ENCODE measurements around the gene FAM181A. TPM values are rescaled to one million over a fixed set of nuclear protein-coding genes. Genes with fewer than 3 reads are reported as not detected.

Gene FAM181A
- total RNA-seq, 1 experiment from 2014 or later, result not detected

DNA sequence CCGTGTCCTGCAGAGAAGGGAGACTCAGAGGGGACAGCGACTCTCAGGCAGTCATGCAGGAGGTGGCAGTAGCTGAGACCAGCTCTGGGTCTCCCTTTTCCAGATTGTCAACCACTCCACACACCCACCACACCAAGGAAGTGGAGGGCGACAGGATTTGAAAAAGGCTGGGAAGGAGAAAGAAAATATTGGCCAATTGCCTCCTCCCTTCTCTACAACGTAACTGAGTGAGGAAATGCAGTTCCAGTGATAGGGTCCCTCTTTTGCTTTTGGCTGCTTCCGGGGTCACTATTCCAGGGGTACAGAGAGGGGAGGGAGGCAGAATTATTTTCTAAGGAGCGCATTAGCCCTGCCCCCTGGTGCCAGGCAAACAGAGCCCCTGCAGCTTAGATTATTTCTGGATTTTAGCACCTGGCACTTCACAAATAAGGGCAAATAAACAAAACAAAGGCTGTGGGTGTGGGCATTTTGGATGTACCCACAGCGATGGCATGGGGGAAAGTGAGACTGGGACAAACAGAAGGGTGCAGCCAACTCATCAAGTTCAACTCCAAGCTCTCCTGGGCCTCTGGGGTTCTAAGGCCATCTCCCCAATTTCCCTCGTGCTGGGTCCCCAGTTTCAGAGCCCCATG is 28.8 kb downstream of the FAM181A start:
- TF ChIP-seq, protein P1, sequence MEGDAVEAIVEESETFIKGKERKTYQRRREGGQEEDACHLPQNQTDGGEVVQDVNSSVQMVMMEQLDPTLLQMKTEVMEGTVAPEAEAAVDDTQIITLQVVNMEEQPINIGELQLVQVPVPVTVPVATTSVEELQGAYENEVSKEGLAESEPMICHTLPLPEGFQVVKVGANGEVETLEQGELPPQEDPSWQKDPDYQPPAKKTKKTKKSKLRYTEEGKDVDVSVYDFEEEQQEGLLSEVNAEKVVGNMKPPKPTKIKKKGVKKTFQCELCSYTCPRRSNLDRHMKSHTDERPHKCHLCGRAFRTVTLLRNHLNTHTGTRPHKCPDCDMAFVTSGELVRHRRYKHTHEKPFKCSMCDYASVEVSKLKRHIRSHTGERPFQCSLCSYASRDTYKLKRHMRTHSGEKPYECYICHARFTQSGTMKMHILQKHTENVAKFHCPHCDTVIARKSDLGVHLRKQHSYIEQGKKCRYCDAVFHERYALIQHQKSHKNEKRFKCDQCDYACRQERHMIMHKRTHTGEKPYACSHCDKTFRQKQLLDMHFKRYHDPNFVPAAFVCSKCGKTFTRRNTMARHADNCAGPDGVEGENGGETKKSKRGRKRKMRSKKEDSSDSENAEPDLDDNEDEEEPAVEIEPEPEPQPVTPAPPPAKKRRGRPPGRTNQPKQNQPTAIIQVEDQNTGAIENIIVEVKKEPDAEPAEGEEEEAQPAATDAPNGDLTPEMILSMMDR (IDR thresholded peaks at IDR 0.05; ENCODE audit: unreplicated experiment), result no peak
- DNase-seq, result no peak
- BruUV-seq (replicated peaks), result no TSS peak
- H3K27ac Mint-ChIP-seq (ENCODE audit: unreplicated experiment), result no peak overlapping the region
- H3K27me3 Mint-ChIP-seq (ENCODE audit: unreplicated experiment), result no peaks in the 10 kb centered on the region
- H3K9me3 Mint-ChIP-seq (ENCODE audit: low read depth, unreplicated experiment), result no peaks in the 10 kb centered on the region
- H3K4me3 Mint-ChIP-seq (ENCODE audit: low read depth, unreplicated experiment), result no peak overlapping the region
- peaks cover 46% of the 10 kb centered on the region for H3K4me1 Mint-ChIP-seq (ENCODE audit: low read depth, unreplicated experiment)
- CTCF ChIA-PET, result no interaction called here
- intact Hi-C loops (cut with micrococcal nuclease; ENCODE audit: unreplicated experiment), result no loop called here
- peaks cover 16% of the 10 kb centered on the region for H3K36me3 Mint-ChIP-seq (ENCODE audit: insufficient read depth, unreplicated experiment)

DNA sequence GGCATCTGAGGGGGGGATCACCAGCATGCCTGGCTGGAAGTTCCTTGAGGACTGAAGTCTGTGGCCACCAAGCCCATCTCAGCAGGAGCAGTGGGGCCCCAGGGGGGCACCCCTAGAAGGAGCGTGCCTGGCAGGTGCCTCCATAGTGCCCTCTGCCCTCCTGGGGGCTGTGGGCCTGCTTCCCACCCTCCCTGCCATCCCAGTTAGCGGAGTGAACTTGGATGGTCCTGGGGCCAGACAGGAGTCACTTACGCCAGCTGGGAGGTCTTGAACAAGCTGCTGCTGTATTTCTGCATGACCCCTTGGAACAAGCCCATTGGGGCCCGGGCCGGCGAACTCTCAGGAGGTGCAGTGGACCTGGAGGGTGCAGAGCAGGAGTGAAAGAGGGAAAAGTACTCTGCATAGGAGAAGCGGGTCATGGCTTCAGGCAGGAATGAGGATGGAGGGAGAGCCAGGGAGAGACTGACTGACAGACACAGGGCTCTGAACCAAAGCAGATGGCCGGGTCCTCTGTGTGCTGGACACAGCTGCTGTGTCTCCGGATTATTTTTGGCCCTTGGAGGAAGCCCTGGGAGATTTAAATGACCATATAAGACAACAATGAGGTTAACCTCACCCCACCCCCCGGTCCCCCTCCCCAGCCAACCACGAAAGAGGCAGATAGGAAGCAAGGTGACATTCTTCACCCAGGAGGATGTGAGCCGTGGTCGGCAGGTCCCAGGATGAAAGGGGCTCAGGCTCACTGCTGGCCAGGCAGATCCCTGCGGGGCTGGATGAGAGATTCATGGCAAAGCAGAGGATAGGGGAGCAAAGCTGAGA is 29.6 kb downstream of the FAM181A start:
- H3K9me3 Mint-ChIP-seq (ENCODE audit: low read depth, unreplicated experiment), result no peaks in the 10 kb centered on the region

DNA sequence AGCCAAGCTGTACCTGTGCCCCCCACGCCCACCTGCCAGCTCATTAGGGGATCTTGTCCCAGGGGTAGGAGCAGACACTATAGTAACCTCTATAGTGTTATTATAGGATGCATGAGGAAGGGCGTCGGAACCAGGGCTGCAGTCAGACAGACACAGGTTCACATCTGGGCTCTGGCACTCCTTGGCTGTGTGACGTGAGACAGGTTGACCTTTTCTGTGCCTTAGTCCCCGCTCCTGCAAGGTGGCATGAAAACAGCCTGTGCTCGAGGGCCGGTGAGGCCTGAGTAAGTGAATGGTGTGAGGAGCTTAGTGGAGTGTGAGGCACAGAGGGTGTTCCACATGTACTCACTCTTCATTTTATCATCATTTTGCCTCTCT is 30.2 kb downstream of the FAM181A start:
- CTCF ChIA-PET, result interaction anchor here (0.6 kb wide), 1 partner anchor 17 kb away, joined by 3 read pairs; no protein-coding TSS in a partner anchor
- Mint-ChIP-seq H3K27me3 (ENCODE audit: unreplicated experiment) (no peaks in the 10 kb centered on the region), H3K4me3 (ENCODE audit: low read depth, unreplicated experiment) (no peak overlapping the region), H3K4me1 (ENCODE audit: low read depth, unreplicated experiment) (peaks cover 56% of the 10 kb centered on the region), H3K9me3 (ENCODE audit: low read depth, unreplicated experiment) (no peaks in the 10 kb centered on the region), H3K27ac (ENCODE audit: unreplicated experiment) (no peak overlapping the region), H3K36me3 (ENCODE audit: insufficient read depth, unreplicated experiment) (peaks cover 16% of the 10 kb centered on the region)
- BruUV-seq (replicated peaks), result no TSS peak
- intact Hi-C loops (cut with micrococcal nuclease; ENCODE audit: unreplicated experiment), result no loop called here
- no peak for DNase-seq
- TF ChIP-seq, protein P1 (IDR thresholded peaks at IDR 0.05; ENCODE audit: unreplicated experiment), result no peak

More for the DNA sequence above, 29.6 kb downstream of the FAM181A start:
- Mint-ChIP-seq H3K4me1 (ENCODE audit: low read depth, unreplicated experiment) (peaks cover 54% of the 10 kb centered on the region), H3K4me3 (ENCODE audit: low read depth, unreplicated experiment) (no peak overlapping the region), H3K36me3 (ENCODE audit: insufficient read depth, unreplicated experiment) (peaks cover 16% of the 10 kb centered on the region), H3K27ac (ENCODE audit: unreplicated experiment) (peak overlapping the region; percentile 34), H3K27me3 (ENCODE audit: unreplicated experiment) (no peaks in the 10 kb centered on the region)
- TF ChIP-seq, protein P1 (IDR thresholded peaks at IDR 0.05; ENCODE audit: unreplicated experiment), result no peak
- BruUV-seq (replicated peaks), result no TSS peak
- intact Hi-C loops (cut with micrococcal nuclease; ENCODE audit: unreplicated experiment), result no loop called here
- no peak for DNase-seq
- CTCF ChIA-PET, result interaction anchor here (0.6 kb wide), 1 partner anchor 17 kb away, joined by 3 read pairs; no protein-coding TSS in a partner anchor

DNA sequence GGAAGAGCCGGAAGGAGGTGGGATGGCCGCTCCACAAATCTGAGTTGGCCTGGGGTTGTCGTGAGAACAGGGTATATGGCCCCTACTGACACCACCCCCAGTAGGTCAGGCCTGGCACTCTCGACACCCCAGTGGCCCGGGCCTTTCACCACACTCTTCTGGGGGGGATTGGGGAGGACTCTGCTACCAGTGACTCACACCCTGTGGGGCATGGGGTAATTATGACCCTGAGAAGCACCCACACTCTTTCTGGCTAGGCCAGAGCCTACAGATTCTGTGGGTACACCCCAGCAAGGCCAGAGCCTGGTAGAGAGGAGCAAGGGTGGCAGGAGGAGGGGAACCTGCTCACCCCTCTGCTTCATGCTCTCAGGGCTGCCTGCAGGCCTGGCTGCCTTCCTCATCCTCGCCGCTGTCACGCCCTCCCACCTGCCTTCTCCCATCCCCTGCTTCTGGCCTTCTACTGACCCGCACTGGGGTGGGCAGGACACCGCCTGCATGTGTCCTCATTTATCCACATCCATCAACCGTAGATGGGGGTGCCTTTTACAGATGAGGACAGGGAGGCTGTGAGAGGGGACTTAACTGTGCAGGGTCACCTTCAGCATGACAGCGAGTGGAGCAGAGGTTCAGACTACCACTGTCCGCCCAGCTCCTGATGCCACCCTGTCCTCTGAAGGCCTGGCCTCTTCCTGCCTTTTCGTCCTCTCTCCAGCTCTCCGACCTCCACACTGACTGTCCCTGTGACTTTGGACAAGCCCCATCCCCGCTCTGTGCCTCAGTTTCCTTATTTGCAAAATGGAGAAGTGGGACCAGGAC is 30.8 kb downstream of the FAM181A start:
- no peak for DNase-seq
- intact Hi-C loops (cut with micrococcal nuclease; ENCODE audit: unreplicated experiment), result no loop called here
- Mint-ChIP-seq H3K36me3 (ENCODE audit: insufficient read depth, unreplicated experiment) (peaks cover 16% of the 10 kb centered on the region), H3K4me1 (ENCODE audit: low read depth, unreplicated experiment) (peaks cover 61% of the 10 kb centered on the region), H3K27me3 (ENCODE audit: unreplicated experiment) (no peaks in the 10 kb centered on the region), H3K4me3 (ENCODE audit: low read depth, unreplicated experiment) (no peak overlapping the region), H3K27ac (ENCODE audit: unreplicated experiment) (no peak overlapping the region), H3K9me3 (ENCODE audit: low read depth, unreplicated experiment) (no peaks in the 10 kb centered on the region)
- CTCF ChIA-PET, result no interaction called here
- BruUV-seq (replicated peaks), result no TSS peak
- TF ChIP-seq, protein P1 (IDR thresholded peaks at IDR 0.05; ENCODE audit: unreplicated experiment), result no peak

Measured in Calu3 (cell line).